Measurements from ENCODE around the gene OTUD1.

OTUD1 gene

DNA sequence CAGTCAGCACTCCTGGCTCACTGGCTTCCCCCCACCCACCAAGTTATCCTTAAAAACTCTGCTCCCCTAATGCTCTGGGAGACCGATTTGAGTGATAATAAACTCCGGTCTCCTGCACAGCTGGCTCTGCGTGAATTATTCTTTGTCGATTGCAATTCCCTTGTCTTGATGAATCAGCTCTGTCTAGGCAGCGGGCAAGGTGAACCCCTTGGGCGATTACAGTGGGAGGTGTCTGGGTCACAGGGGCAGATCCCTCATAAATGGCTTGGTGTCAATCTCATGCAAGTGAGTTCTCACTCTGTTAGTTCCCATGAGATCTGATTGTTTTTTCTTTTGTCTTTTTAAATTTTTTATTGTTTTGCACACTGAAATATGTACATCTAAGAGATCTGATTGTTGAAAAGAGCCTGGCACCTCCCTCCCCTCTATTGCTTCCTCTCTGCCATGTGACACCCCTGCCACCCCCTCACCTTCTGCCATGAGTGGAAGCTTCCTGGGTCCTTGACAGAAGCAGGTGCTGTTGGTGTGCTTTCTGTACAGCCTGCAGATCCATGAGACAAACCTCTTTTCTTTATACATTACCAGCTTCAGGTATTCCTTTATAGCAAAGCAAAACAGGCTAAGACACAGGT lies 20.5 kb downstream of the OTUD1 start:
- in situ Hi-C loops (cut with MboI; ENCODE audit: low sequenced_read_pairs), result no loop called here

- in situ Hi-C loops (cut with MboI; ENCODE audit: low sequenced_read_pairs), result no loop called here
Observed at GRCh38 chr10:23461557-23461956, 22.7 kb downstream of the OTUD1 start.

GRCh38 chr10:23467012-23467411 lies 28.1 kb downstream of the OTUD1 start:
- in situ Hi-C loops (cut with MboI; ENCODE audit: low sequenced_read_pairs), result no loop called here

GRCh38 chr10:23467548-23467947 lies 28.7 kb downstream of the OTUD1 start:
- in situ Hi-C loops (cut with MboI; ENCODE audit: low sequenced_read_pairs), result no loop called here

DNA sequence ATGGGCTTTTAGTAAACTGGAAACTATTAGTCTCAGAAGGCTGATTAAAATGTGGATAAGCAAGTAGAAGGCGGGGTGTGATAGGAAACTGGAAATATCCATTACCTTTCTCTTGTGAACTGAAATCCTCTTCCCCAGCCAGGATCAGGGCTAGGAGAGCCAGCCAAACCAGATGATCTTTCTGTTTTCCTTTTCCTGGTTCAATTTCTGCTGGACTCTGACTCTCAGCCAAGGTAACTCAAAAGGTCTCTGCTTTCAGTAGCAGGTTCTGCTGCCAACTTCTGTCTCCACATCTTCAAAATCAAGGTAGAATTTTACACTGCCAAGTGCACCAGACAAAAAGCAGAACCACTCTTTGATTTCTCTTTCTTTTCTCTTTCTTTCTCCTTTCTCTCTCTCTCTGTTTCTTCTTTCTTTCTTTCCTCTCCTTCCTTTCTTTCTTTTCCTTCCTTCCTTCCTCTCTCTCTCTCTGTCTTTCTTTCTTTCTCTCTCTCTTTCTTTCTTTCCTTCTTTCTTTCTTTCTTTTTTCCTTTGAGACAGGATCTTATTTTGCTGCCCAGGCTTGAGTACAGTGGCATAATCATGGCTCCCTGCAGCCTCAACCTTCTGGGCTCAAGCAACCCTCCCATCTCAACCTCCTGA lies 30.8 kb downstream of the OTUD1 start:
- in situ Hi-C loops (cut with MboI; ENCODE audit: low sequenced_read_pairs), result no loop called here

DNA sequence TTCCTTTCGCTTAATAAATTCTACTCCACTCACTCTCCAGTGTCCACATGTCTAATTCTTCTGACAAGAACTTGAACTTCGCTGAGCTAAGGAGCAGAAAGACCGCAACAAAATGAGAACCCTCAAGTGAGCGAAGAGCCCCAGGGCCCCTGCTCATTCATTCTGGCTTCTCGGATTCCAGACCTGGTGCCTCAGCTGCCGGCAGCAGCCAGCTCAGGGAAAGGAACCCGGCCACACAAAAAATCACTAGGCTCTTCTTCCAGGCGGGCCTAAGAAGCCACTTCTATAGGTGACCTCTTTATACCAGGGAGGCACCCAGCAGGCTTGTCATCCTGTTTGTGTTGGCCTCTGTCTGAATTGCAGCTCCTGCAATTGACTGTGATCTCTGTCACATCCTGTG lies 33.3 kb downstream of the OTUD1 start:
- in situ Hi-C loops (cut with MboI; ENCODE audit: low sequenced_read_pairs), result no loop called here

GRCh38 chr10:23474081-23474480 lies 35.2 kb downstream of the OTUD1 start:
- in situ Hi-C loops (cut with MboI; ENCODE audit: low sequenced_read_pairs), result no loop called here

GRCh38 chr10:23474626-23475025 lies 35.8 kb downstream of the OTUD1 start:
- in situ Hi-C loops (cut with MboI; ENCODE audit: low sequenced_read_pairs), result no loop called here

DNA sequence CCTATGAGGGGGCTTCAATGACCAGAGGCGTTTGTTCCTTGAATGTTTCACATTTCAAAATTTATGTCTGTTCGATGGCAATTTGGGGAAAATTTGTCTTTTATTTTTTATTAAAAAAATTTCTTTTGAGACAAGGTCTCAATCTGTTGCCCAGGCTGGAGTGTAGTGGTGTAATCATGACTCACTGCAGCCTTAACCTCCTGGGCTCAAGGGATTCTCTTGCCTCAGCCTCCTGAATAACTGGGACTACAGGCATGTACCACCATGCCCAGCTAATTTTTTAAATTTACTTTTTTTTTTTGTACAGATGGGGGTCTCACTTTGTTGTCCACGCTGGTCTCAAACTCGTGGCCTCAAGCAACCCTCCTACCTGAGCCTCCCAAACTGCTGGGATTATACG lies 39.7 kb downstream of the OTUD1 start:
- in situ Hi-C loops (cut with MboI; ENCODE audit: low sequenced_read_pairs), result no loop called here

DNA sequence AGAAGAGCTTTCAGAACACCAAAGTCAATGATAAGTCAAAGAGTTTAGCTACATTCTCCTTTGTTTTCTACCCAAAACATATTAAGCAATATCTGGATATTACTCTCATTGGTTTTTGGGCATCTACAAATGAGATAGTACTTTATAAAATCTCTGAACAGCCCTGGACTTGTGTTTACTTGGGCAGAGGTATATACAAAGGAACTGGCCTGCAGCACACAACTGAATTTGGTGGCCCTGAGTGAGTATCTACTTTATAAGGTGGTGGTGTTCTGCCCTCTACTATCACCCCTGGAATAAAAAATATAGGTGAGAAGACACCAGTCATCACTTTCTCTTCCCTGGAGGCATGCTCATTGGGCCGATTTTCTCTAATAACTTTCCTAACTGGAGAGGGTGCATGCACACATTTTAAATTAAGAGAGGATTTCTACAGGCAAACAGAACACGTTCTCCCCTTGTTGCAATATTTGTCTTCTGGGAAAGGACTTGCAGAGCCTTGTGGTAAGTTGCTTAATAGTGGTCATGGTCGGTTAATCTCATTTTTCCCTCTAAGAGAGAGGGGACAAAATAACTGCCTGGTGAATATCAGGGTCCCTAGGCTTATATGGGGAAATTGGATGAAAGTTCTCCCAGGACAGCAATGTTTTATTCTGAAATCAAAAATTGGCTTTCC lies 41.1 kb downstream of the OTUD1 start:
- in situ Hi-C loops (cut with MboI; ENCODE audit: low sequenced_read_pairs), result no loop called here

DNA sequence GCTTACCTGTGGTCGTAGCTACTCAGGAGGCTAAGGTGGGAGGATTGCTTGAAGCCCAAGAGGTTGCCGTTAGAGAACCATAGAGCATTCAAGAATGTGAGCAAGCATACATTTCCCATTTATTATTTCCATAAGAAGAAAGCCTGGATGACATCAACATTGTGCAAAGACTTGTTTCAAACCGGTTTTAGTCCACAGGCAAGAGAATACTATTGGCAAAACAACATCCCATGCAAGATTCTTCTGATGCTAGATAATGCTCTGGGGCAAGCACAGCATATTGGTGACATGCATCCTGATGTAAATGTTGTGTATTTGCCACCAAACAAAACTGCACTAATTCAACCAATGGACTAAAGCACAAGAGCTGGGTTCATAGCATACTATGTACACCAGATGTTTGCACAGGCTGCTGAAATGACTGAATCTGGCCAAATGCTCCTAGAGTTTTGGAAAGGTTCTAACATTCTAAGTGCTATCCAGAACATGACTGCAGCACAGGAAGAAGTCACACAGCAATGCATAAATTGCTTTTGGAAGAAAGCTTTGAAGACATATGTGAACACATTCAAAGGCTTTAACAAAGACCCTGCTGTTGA lies 42.6 kb downstream of the OTUD1 start:
- in situ Hi-C loops (cut with MboI; ENCODE audit: low sequenced_read_pairs), result no loop called here

- in situ Hi-C loops (cut with MboI; ENCODE audit: low sequenced_read_pairs), result no loop called here
Observed at GRCh38 chr10:23490115-23490514, 51.2 kb downstream of the OTUD1 start.
